Liver (tissue), 9 donors: ENCODE data around the gene MRPL44. TPM values are rescaled to one million over a fixed set of nuclear protein-coding genes. Genes with fewer than 3 reads are reported as not detected.

Experiments
- DNase-seq: peaks from one replicate; pipeline ENCODE4 v3.0.0-alpha.2; 2017; ENCODE audit warnings: low spot score
- H3K27ac ChIP-seq, 2 donors: one replicate each; pipeline ENCODE4 v1.7.0; 2013; ENCODE audit warnings: inconsistent platforms in 2 of 2, low read length in 2 of 2, control low read depth in 1 of 2, low read depth in 1 of 2, mild to moderate bottlenecking in 1 of 2
- H3K27me3 ChIP-seq, 4 donors: one replicate each; pipeline versions ENCODE4 v1.6.1 to v1.7.0; 2013; ENCODE audit warnings: low read length in 3 of 4, inconsistent platforms in 1 of 4, mild to moderate bottlenecking in 1 of 4, moderate library complexity in 1 of 4; ENCODE audit not compliant: control insufficient read depth in 4 of 4, insufficient read depth in 4 of 4
- H3K36me3 ChIP-seq, 4 donors: one replicate each; pipeline versions ENCODE4 v1.6.1 to v1.7.0; 2013; ENCODE audit warnings: low read length in 3 of 4, mild to moderate bottlenecking in 3 of 4, low read depth in 1 of 4, moderate library complexity in 1 of 4; ENCODE audit not compliant: control insufficient read depth in 4 of 4, insufficient read depth in 3 of 4
- H3K4me1 ChIP-seq, 4 donors: one replicate each; pipeline versions ENCODE4 v1.6.1 to v1.7.0; 2013; ENCODE audit warnings: low read length in 3 of 4, mild to moderate bottlenecking in 3 of 4, moderate library complexity in 1 of 4; ENCODE audit not compliant: control insufficient read depth in 4 of 4, insufficient read depth in 4 of 4
- H3K4me3 ChIP-seq, 3 donors: one replicate each; pipeline versions ENCODE4 v1.6.1 to v1.7.0; 2013; ENCODE audit warnings: low read length in 3 of 3, control low read depth in 1 of 3, low read depth in 1 of 3, mild to moderate bottlenecking in 1 of 3
- H3K9ac ChIP-seq, 2 donors: one replicate each; pipeline ENCODE4 v1.7.0; 2013; ENCODE audit warnings: low read length in 2 of 2, mild to moderate bottlenecking in 2 of 2, moderate library complexity in 2 of 2, control low read depth in 1 of 2, low read depth in 1 of 2
- H3K9me3 ChIP-seq, 4 donors: one replicate each; pipeline versions ENCODE4 v1.6.1 to v1.7.0; 2013; ENCODE audit warnings: low read length in 3 of 4; ENCODE audit not compliant: control insufficient read depth in 4 of 4
- ATF3 ChIP-seq: IDR thresholded peaks from 2 replicates; pipeline ENCODE4 v1.6.1; 2016; ENCODE audit warnings: antibody characterized with exemption
- CTCF ChIP-seq: fragments of 150-350 bp; IDR thresholded peaks from 2 replicates; pipeline ENCODE4 v1.5.1; 2017; ENCODE audit warnings: improper control_type of control experiment, low read depth, low read length; ENCODE audit not compliant: missing input control
- EGR1 ChIP-seq, 2 donors: IDR thresholded peaks; 2 replicates each; pipeline ENCODE4 v1.6.1; 2016 to 2018; ENCODE audit warnings: antibody characterized with exemption in 2 of 2, low read depth in 2 of 2
- FOXA1 ChIP-seq: IDR thresholded peaks from 2 replicates; pipeline ENCODE4 v1.6.1; 2016; ENCODE audit warnings: antibody characterized with exemption
- FOXA2 ChIP-seq: IDR thresholded peaks from 2 replicates; pipeline ENCODE4 v1.6.1; 2016; ENCODE audit warnings: antibody characterized with exemption
- GABPA ChIP-seq, 2 donors: IDR thresholded peaks in 1 of 2; conservative IDR thresholded peaks in 1 of 2; 2 replicates each; pipeline ENCODE4 v1.6.1; 2016; ENCODE audit warnings: antibody characterized with exemption in 2 of 2, mild to moderate bottlenecking in 1 of 2, moderate library complexity in 1 of 2
- HNF4A ChIP-seq, 2 donors: conservative IDR thresholded peaks; 2 replicates each; pipeline ENCODE4 v1.6.1; 2016; ENCODE audit warnings: antibody characterized with exemption in 2 of 2, mild to moderate bottlenecking in 2 of 2
- HNF4G ChIP-seq: IDR thresholded peaks from 2 replicates; pipeline ENCODE4 v1.6.1; 2016; ENCODE audit warnings: antibody characterized with exemption
- JUND ChIP-seq, 2 donors: IDR thresholded peaks; 2 replicates each; pipeline ENCODE4 v1.6.1; 2016; ENCODE audit warnings: antibody characterized with exemption in 2 of 2
- MAX ChIP-seq: IDR thresholded peaks from 2 replicates; pipeline ENCODE4 v1.6.1; 2016; ENCODE audit warnings: antibody characterized with exemption
- NR2F2 ChIP-seq: IDR thresholded peaks from 2 replicates; pipeline ENCODE4 v1.6.1; 2016; ENCODE audit warnings: antibody characterized with exemption
- RAD21 ChIP-seq, 2 donors: IDR thresholded peaks; 2 replicates each; pipeline ENCODE4 v1.6.1; 2016; ENCODE audit warnings: antibody characterized with exemption in 2 of 2, mild to moderate bottlenecking in 2 of 2
- REST ChIP-seq: IDR thresholded peaks from 2 replicates; pipeline ENCODE4 v1.6.1; 2016; ENCODE audit warnings: antibody characterized with exemption, mild to moderate bottlenecking
- RXRA ChIP-seq, 2 donors: IDR thresholded peaks; 2 replicates each; pipeline ENCODE4 v1.6.1; 2017 to 2018; ENCODE audit warnings: antibody characterized with exemption in 2 of 2, mild to moderate bottlenecking in 1 of 2
- SP1 ChIP-seq: IDR thresholded peaks from 2 replicates; pipeline ENCODE4 v1.6.1; 2018; ENCODE audit warnings: antibody characterized with exemption, mild to moderate bottlenecking
- TAF1 ChIP-seq: conservative IDR thresholded peaks from 2 replicates; pipeline ENCODE4 v1.6.1; 2016; ENCODE audit warnings: antibody characterized with exemption, mild to moderate bottlenecking
- YY1 ChIP-seq: IDR thresholded peaks from 2 replicates; pipeline ENCODE4 v1.6.1; 2016; ENCODE audit warnings: antibody characterized with exemption, mild to moderate bottlenecking
- ZBTB33 ChIP-seq: IDR thresholded peaks from 2 replicates; pipeline ENCODE4 v1.6.1; 2016; ENCODE audit warnings: antibody characterized with exemption
- WGBS: extraction: QIAGEN DNeasy Blood & Tissue Kit; methylation state at CpG from one replicate; pipeline ENCODE4 v1.1.7; 2013; 5-methylcytosine and 5-hydroxymethylcytosine counted together
- polyA plus RNA-seq, 2 donors: library from polyadenylated mRNA; stranded (reverse) in 1 of 2; unstranded in 1 of 2; fragments of 200-250 nt in 1 of 2; fragments of >200 nt in 1 of 2; fragmentation: Nextera tagmentation in 1 of 2; extraction: Ambion mirVana in 1 of 2; gene quantifications; one replicate each; pipeline versions ENCODE4 v1.2.1 to v1.2.3, GENCODE V29; 2013 to 2015
- total RNA-seq, 2 donors: library from RNA; depleted of rRNA; stranded (reverse); fragments of >200 nt; gene quantifications; one replicate each; pipeline ENCODE4 v1.2.3, GENCODE V29; 2014
- donor health status: healthy.
- donor health status: healthy.
- donor health status: healthy.
- donor health status: healthy.
- donor health status: healthy.

MRPL44 gene
- total and polyA plus RNA-seq, 4 donors: 19.0 to 27.8 (median 23.8) TPM

GRCh38 chr2:223952280-223952968 is 4.8 kb upstream of the MRPL44 start (continued):
- no peak for TF ChIP-seq ZBTB33
- no peak for TF ChIP-seq FOXA1
- no peak for TF ChIP-seq RAD21 (IDR thresholded peaks at IDR 0.05)
- no peak for TF ChIP-seq YY1
- TF ChIP-seq TAF1: no peak
- TF ChIP-seq MAX: no peak
- no peak for TF ChIP-seq GABPA (IDR thresholded peaks at IDR 0.05 in 1 of 2, conservative IDR thresholded peaks at IDR 0.05 in 1 of 2)

GRCh38 chr2:223954401-223954800 is 2.9 kb upstream of the MRPL44 start:
- TF ChIP-seq ATF3 (no peak), JUND (IDR thresholded peaks at IDR 0.05) (no peak), EGR1 (IDR thresholded peaks at IDR 0.05; ENCODE audit: low read depth in 2 of 2) (no peak), CTCF (no peak), YY1 (no peak), REST (no peak), ZBTB33 (no peak), MAX (no peak), RXRA (IDR thresholded peaks at IDR 0.05) (no peak), RAD21 (IDR thresholded peaks at IDR 0.05) (no peak), TAF1 (no peak), FOXA2 (no peak), SP1 (no peak), HNF4A (conservative IDR thresholded peaks at IDR 0.05) (no peak), FOXA1 (no peak), NR2F2 (no peak), HNF4G (no peak), GABPA (IDR thresholded peaks at IDR 0.05 in 1 of 2, conservative IDR thresholded peaks at IDR 0.05 in 1 of 2) (no peak)
- H3K27ac ChIP-seq: no peak overlapping the region
- no peaks in the 10 kb centered on the region for H3K9me3 ChIP-seq
- H3K4me1 ChIP-seq: peaks cover 0 to 14% (median 12%) of the 10 kb centered on the region in 4 donors
- no peak overlapping the region for H3K4me3 ChIP-seq
- no peak overlapping the region for H3K9ac ChIP-seq
- no peaks in the 10 kb centered on the region for H3K36me3 ChIP-seq
- no peak for DNase-seq
- no peaks in the 10 kb centered on the region for H3K27me3 ChIP-seq
- WGBS: 83% methylated on average over 3 of the region's 3 CpGs
